Loucy (cell line): ENCODE results near the gene UPK3A.

Experiments used
- EZH2phosphoT487 ChIP-seq: fragments of 200-600 bp; IDR thresholded peaks from 2 replicates; pipeline ENCODE4 v1.6.1; 2018; ENCODE audit warnings: antibody characterized with exemption, mild to moderate bottlenecking, moderate library complexity, borderline replicate concordance
- TF ChIP-seq, protein P1 (sequence below): fragments of 200-600 bp; sonication (generic); conservative IDR thresholded peaks from 2 replicates; pipeline ENCODE4 v1.5.1; 2014; ENCODE audit warnings: mild to moderate bottlenecking, antibody characterized with exemption, low read length

DNA sequence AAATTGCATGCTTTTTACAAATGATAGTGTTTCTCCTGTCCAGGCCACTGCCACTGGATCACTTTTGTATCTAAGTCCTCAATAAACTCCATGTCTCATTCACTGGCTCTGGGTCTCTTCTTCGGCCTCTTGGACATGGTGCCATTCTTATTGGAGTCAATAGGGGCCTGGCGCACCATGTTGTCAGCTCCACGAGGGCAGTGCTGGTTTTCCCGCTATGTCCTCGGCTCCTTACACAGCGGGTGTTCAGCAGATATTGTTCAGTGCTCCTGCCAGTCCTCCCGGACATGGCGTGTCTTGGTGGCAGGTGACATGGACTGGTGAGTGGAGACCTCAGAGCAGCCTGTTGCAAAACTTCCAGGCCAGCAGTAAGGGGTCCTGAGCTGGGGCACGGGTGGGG is 21.4 kb downstream of the UPK3A start:
- TF ChIP-seq, protein P1, sequence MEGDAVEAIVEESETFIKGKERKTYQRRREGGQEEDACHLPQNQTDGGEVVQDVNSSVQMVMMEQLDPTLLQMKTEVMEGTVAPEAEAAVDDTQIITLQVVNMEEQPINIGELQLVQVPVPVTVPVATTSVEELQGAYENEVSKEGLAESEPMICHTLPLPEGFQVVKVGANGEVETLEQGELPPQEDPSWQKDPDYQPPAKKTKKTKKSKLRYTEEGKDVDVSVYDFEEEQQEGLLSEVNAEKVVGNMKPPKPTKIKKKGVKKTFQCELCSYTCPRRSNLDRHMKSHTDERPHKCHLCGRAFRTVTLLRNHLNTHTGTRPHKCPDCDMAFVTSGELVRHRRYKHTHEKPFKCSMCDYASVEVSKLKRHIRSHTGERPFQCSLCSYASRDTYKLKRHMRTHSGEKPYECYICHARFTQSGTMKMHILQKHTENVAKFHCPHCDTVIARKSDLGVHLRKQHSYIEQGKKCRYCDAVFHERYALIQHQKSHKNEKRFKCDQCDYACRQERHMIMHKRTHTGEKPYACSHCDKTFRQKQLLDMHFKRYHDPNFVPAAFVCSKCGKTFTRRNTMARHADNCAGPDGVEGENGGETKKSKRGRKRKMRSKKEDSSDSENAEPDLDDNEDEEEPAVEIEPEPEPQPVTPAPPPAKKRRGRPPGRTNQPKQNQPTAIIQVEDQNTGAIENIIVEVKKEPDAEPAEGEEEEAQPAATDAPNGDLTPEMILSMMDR: no peak
- no peak for TF ChIP-seq EZH2phosphoT487
